ENCODE results near the gene MEX3A. TPM values are rescaled to one million over a fixed set of nuclear protein-coding genes. Genes with fewer than 3 reads are reported as not detected.
A peak's percentile ranks its signal among the peaks of the same experiment; 100 is the strongest.

The MEX3A gene
- total and polyA plus RNA-seq, 10 of the 15 experiments (the other 5 are each of a cell fraction or from before 2014, with no cell fraction given): 0.11 to 5.1 (median 1.7) TPM

DNA sequence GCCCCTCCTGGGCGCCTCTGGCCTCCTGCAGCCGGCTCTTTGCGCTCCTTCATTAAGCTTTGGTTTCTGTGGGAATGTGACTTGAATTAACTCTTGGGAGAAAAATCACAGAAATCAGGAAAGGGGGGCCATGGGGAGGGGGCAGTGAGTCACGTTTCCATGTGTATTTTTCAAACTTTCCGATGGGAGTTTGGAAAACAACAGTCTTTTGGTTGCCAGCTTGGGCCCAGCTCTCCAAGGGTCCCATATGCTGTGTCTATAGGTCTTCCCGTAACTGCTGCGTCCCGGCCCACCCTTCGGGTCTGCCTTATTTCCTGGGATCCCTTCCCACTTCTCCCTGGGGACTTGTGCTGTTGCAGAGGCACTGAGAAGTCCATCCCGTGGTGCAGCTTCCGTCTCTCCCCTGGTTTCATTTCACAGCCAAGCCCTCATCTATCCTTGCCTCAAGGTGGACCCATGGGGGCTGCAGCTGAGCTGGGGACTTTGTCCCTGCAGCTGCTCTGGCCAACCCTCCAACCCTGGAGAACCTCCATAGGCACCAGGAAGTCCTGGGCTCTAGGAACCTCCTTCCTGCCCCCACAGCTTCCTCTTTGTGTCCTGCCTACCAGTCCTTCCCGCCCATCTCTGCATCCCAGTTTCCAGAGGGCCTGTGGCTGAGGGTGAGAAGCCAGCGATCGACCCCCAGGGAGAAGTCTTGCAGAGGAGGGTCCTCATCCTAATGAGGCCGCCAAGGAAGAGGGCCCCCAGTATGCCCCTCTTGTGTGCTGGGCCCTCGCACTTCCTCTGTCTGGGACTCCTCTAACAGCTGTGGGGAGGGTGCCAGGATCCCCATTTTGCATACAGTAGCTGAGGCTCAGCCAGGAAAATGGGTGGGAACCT, 20.6 kb upstream of the MEX3A start:
- H3K79me2 ChIP-seq (ENCODE audit: control insufficient read depth, insufficient read depth, low read length): no peaks in the 10 kb centered on the region; the same call in 1 of the 2 replicates
- H3K9ac ChIP-seq (ENCODE audit: control insufficient read depth, insufficient read depth, low read length): no peak overlapping the region
- DNase-seq (ENCODE audit: low read depth, low spot score) (no peak), FAIRE-seq (no peak), ATAC-seq (no peak)
- ChIA-PET POLR2A (interaction anchor here (1.5 to 6.1 kb wide), 2 partner anchors 15 to 27 kb away, joined by 5 to 128 read pairs; partner anchors contain the start of gene LMNA), CTCF (interaction anchor here (0.6 to 21.5 kb wide), 3 partner anchors 11 to 311 kb away, joined by 3 to 1294 read pairs (median 5); partner anchors contain the start of gene LMNA), RAD21 (ENCODE audit: unreplicated experiment) (interaction anchor here (0.6 to 22.4 kb wide), 3 partner anchors 9 to 179 kb away, joined by 3 to 695 read pairs (median 4); partner anchors contain the start of gene LMNA), SMC1A (ENCODE audit: uncharacterized antibody, unreplicated experiment) (interaction anchor here (1.0 to 23.8 kb wide), 2 partner anchors 9 to 22 kb away, joined by 3 to 874 read pairs; partner anchors contain the start of gene LMNA)
- H4K20me1 ChIP-seq (ENCODE audit: control insufficient read depth, insufficient read depth): no peaks in the 10 kb centered on the region
- H2AFZ ChIP-seq (ENCODE audit: control insufficient read depth, low read depth, low read length): no peak overlapping the region
- no peak overlapping the region for H3K27ac ChIP-seq (ENCODE audit: control insufficient read depth, insufficient read depth)
- H3K9me3 ChIP-seq (replicated peaks; ENCODE audit: control insufficient read depth, insufficient read depth, low read length): no peaks in the 10 kb centered on the region
- intact Hi-C loops (cut with micrococcal nuclease; ENCODE audit: unreplicated experiment): no loop called here
- in situ Hi-C loops (cut with MboI): no loop called here
- no TSS peak for BruUV-seq (replicated peaks)
- TF ChIP-seq SPI1 (IDR thresholded peaks at IDR 0.05; ENCODE audit: borderline replicate concordance, insufficient read depth, low read depth, low read length) (peak; percentile 27; the same call in 1 of the 2 replicates), ATF2 (IDR thresholded peaks at IDR 0.05; ENCODE audit: low read length) (no peak)
- H3K36me3 ChIP-seq (ENCODE audit: control insufficient read depth in 2 of 2, insufficient read depth in 2 of 2, low read length in 1 of 2): no peaks in the 10 kb centered on the region
- no peak overlapping the region for H3K4me3 ChIP-seq
- 81% methylated on average over 16 of the region's 16 CpGs for WGBS (ENCODE audit: insufficient coverage, insufficient replicate concordance, low lambda C conversion rate, missing lambda C conversion rate)
- H3K27me3 ChIP-seq (replicated peaks in 1 of 2; ENCODE audit: control insufficient read depth in 2 of 2, insufficient read depth in 2 of 2, low read length in 1 of 2): no peaks in the 10 kb centered on the region
- H3K4me2 ChIP-seq (ENCODE audit: control insufficient read depth, insufficient read depth): no peak overlapping the region
- H3K4me1 ChIP-seq (ENCODE audit: control insufficient read depth, insufficient read depth, low read length): peaks cover 43% of the 10 kb centered on the region

Data from GM12878 (cell line).